Measurements from ENCODE around the gene UBE2QL1.

DNA sequence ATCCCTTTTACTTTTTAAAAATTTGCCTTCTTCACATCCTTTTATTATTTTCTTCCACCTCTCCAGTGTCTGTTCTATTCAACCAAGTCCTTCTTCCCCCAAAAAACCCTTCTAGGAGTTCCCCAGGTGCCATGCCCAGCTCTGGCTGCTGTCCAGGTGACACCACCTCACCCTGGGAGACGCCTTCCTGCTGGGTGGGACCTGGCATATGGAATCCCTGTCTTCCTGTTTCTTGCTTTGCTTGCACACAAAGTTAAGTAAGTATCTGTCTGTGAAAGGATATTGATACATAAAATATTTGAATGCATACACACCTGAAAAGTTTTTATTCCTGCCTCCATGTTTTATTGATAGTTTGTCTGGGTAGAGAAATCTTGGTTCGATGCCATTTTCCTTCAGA, 47.2 kb upstream of the UBE2QL1 start:
- no peak for TF ChIP-seq EZH2 (IDR thresholded peaks at IDR 0.05; ENCODE audit: borderline replicate concordance, low read depth, low read length, poor library complexity, severe bottlenecking)
- TF ChIP-seq, protein P1, sequence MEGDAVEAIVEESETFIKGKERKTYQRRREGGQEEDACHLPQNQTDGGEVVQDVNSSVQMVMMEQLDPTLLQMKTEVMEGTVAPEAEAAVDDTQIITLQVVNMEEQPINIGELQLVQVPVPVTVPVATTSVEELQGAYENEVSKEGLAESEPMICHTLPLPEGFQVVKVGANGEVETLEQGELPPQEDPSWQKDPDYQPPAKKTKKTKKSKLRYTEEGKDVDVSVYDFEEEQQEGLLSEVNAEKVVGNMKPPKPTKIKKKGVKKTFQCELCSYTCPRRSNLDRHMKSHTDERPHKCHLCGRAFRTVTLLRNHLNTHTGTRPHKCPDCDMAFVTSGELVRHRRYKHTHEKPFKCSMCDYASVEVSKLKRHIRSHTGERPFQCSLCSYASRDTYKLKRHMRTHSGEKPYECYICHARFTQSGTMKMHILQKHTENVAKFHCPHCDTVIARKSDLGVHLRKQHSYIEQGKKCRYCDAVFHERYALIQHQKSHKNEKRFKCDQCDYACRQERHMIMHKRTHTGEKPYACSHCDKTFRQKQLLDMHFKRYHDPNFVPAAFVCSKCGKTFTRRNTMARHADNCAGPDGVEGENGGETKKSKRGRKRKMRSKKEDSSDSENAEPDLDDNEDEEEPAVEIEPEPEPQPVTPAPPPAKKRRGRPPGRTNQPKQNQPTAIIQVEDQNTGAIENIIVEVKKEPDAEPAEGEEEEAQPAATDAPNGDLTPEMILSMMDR (conservative IDR thresholded peaks at IDR 0.05; ENCODE audit: low read depth, low read length), result no peak
